GM12878 (cell line): ENCODE measurements around the gene YAP1. TPM values are rescaled to one million over a fixed set of nuclear protein-coding genes. Genes with fewer than 3 reads are reported as not detected.

Experiments used
- ATAC-seq: fragments of 200-7000 bp; cut with Tn5 transposase; 3 replicates; pipeline ENCODE4 v1.9.1; 2020; ENCODE audit warnings: mild to moderate bottlenecking, moderate library complexity
- BruUV-seq: library from RNA; stranded (reverse); fragments of 400-500 nt; replicated peaks from 2 replicates; lab custom pipeline; 2021; lab: Mats Ljungman, UMichigan
- CTCF ChIA-PET: fragments of 300-600 bp; sonication (Branson Sonifier 250); formaldehyde crosslinking; extraction: SDS; loops from one replicate; lab custom pipeline; 2021; ENCODE audit warnings: inconsistent platforms; lab: Yijun Ruan, JAX
- POLR2A ChIA-PET: fragments of 350-600 bp; formaldehyde crosslinking; extraction: SDS; loops from one replicate; lab custom pipeline; 2021; ENCODE audit warnings: inconsistent platforms; lab: Charles Lee
- RAD21 ChIA-PET: fragments of 300-600 bp; sonication (Branson Sonifier 250); formaldehyde crosslinking; loops from one replicate; lab custom pipeline; 2023; ENCODE audit warnings: antibody characterized with exemption; ENCODE audit not compliant: unreplicated experiment; lab: Charles Lee
- SMC1A ChIA-PET: fragments of 300-600 bp; sonication (Branson Sonifier 250); formaldehyde crosslinking; loops from one replicate; lab custom pipeline; 2023; ENCODE audit not compliant: unreplicated experiment, uncharacterized antibody; lab: Charles Lee
- DNase-seq: peaks from one replicate; pipeline ENCODE4 v3.0.0-alpha.2; 2011; ENCODE audit warnings: low read depth, low spot score
- FAIRE-seq: peaks from 3 replicates; lab custom pipeline; 2011; peaks lifted over from hg19 to GRCh38; lab: Jason Lieb, UNC
- H2AFZ ChIP-seq: 2 replicates; pipeline ENCODE4 v1.6.0; 2011; ENCODE audit warnings: low read depth, low read length, control low read depth; ENCODE audit not compliant: control insufficient read depth
- H3K27ac ChIP-seq: 2 replicates; pipeline ENCODE4 v1.5.1; 2011; ENCODE audit warnings: control low read depth; ENCODE audit not compliant: control insufficient read depth, insufficient read depth
- H3K27me3 ChIP-seq, 2 experiments: replicated peaks in 1 of 2; 2 replicates each; pipeline versions ENCODE4 v1.6.0 to v1.6.1; 2011; ENCODE audit warnings: low read length in 1 of 2; ENCODE audit not compliant: control insufficient read depth in 2 of 2, insufficient read depth in 2 of 2
- H3K36me3 ChIP-seq, 2 experiments: 2 replicates each; pipeline ENCODE4 v1.5.1; 2011; ENCODE audit warnings: low read length in 1 of 2; ENCODE audit not compliant: control insufficient read depth in 2 of 2, insufficient read depth in 2 of 2
- H3K4me1 ChIP-seq: 2 replicates; pipeline ENCODE4 v1.6.1; 2011; ENCODE audit warnings: mild to moderate bottlenecking, low read length, moderate library complexity, mixed read lengths; ENCODE audit not compliant: control insufficient read depth, insufficient read depth
- H3K4me2 ChIP-seq: 2 replicates; pipeline ENCODE4 v1.6.0; 2011; ENCODE audit warnings: control low read depth; ENCODE audit not compliant: control insufficient read depth, insufficient read depth
- H3K4me3 ChIP-seq: fragments of 200-600 bp; sonication (generic); 2 replicates; pipeline ENCODE4 v1.5.1; 2016
- H3K79me2 ChIP-seq: 2 replicates; pipeline ENCODE4 v1.6.0; 2011; ENCODE audit warnings: low read length; ENCODE audit not compliant: control insufficient read depth, insufficient read depth
- H3K9ac ChIP-seq: 2 replicates; pipeline ENCODE4 v1.8.0; 2011; ENCODE audit warnings: low read length, control low read depth, mixed read lengths; ENCODE audit not compliant: control insufficient read depth, insufficient read depth
- H3K9me3 ChIP-seq: replicated peaks from 3 replicates; pipeline ENCODE4 v1.5.1; 2011; ENCODE audit warnings: mild to moderate bottlenecking, low read length; ENCODE audit not compliant: control insufficient read depth, insufficient read depth
- H4K20me1 ChIP-seq: 2 replicates; pipeline ENCODE4 v1.6.0; 2011; ENCODE audit not compliant: control insufficient read depth, insufficient read depth
- CREB1 ChIP-seq: IDR thresholded peaks from 2 replicates; pipeline ENCODE4 v1.6.1; 2012; ENCODE audit warnings: low read depth, mild to moderate bottlenecking, inconsistent platforms
- GABPA ChIP-seq: IDR thresholded peaks from 2 replicates; pipeline ENCODE4 v1.6.1; 2014; ENCODE audit warnings: antibody characterized with exemption, low read depth, mild to moderate bottlenecking, inconsistent platforms
- IRF3 ChIP-seq: fragments of 450-650 bp; IDR thresholded peaks from 2 replicates; pipeline ENCODE4 v1.6.1; 2014; ENCODE audit warnings: mild to moderate bottlenecking
- MEF2A ChIP-seq: IDR thresholded peaks from 2 replicates; pipeline ENCODE4 v1.6.1; 2011; ENCODE audit warnings: low read depth, mild to moderate bottlenecking, low read length, moderate library complexity; ENCODE audit not compliant: insufficient read depth
- MEF2B ChIP-seq: fragments of 450-650 bp; IDR thresholded peaks from 2 replicates; pipeline ENCODE4 v1.6.1; 2018; ENCODE audit warnings: mild to moderate bottlenecking, moderate library complexity; ENCODE audit not compliant: partially characterized antibody, poor library complexity, severe bottlenecking
- NFXL1 ChIP-seq: fragments of 450-650 bp; IDR thresholded peaks from 2 replicates; pipeline ENCODE4 v1.6.1; 2017; ENCODE audit warnings: antibody characterized with exemption, mild to moderate bottlenecking, borderline replicate concordance
- NKRF ChIP-seq: fragments of 450-650 bp; conservative IDR thresholded peaks from 2 replicates; pipeline ENCODE4 v1.6.1; 2017; ENCODE audit warnings: mild to moderate bottlenecking, moderate library complexity
- PAX5 ChIP-seq: IDR thresholded peaks from 2 replicates; pipeline ENCODE4 v1.6.1; 2011; ENCODE audit warnings: low read depth, low read length, borderline replicate concordance
- PRDM15 ChIP-seq: fragments of 450-650 bp; formaldehyde crosslinking; IDR thresholded peaks from 2 replicates; pipeline ENCODE4 v1.4.0; 2020; ENCODE audit warnings: mild to moderate bottlenecking, moderate library complexity
- SP1 ChIP-seq: IDR thresholded peaks from one replicate; pipeline ENCODE4 v1.6.1; 2011; ENCODE audit warnings: low read depth, low read length
- STAT3 ChIP-seq: IDR thresholded peaks from 2 replicates; pipeline ENCODE4 v1.6.1; 2011; ENCODE audit warnings: low read depth, low read length, improper control_type of control experiment
- TCF12 ChIP-seq: IDR thresholded peaks from 2 replicates; pipeline ENCODE4 v1.6.1; 2011; ENCODE audit warnings: low read depth, mild to moderate bottlenecking, low read length
- TCF7 ChIP-seq: IDR thresholded peaks from 2 replicates; pipeline ENCODE4 v1.6.1; 2014; ENCODE audit warnings: antibody characterized with exemption, borderline replicate concordance
- ZNF687 ChIP-seq: fragments of 450-650 bp; IDR thresholded peaks from 2 replicates; pipeline ENCODE4 v1.6.1; 2017; ENCODE audit warnings: mild to moderate bottlenecking, moderate library complexity
- WGBS: methylation state at CpG from one replicate; pipeline ENCODE4 v1.1.6; 2016; ENCODE audit warnings: low lambda C conversion rate; ENCODE audit not compliant: insufficient replicate concordance, insufficient coverage; ENCODE audit errors: missing lambda C conversion rate; 5-methylcytosine and 5-hydroxymethylcytosine counted together
- in situ Hi-C: fragments of 300-500 bp; cut with MboI; formaldehyde crosslinking; loops from 9 replicates; pipeline ENCODE4 v1.14.3; 2018; ENCODE audit warnings: mixed read lengths
- intact Hi-C: fragments of 100-400 bp; cut with micrococcal nuclease; formaldehyde crosslinking; loops from one replicate; pipeline ENCODE4 v1.14.2; 2022; ENCODE audit not compliant: unreplicated experiment
- polyA plus RNA-seq, 11 experiments: library from polyadenylated mRNA; depleted of rRNA in 4 of 11; unstranded in 6 of 11; stranded (reverse) in 5 of 11; fragments of >200 nt; fragmentation: Nextera tagmentation in 4 of 11; fragmentation: Illumina TruSeq in 1 of 11; extraction: Ambion mirVana in 4 of 11; extraction: Trizol in 1 of 11; gene quantifications; 1 replicate in 1 of 11; 2 replicates in 10 of 11; pipeline versions ENCODE4 v1.2.1 to v1.2.3, GENCODE V29; 2011 to 2016; ENCODE audit warnings: inconsistent platforms in 2 of 11, missing spikeins in 2 of 11, low read depth in 1 of 11
- total RNA-seq, 4 experiments: library from RNA; depleted of rRNA in 3 of 4; stranded (reverse); fragments of >200 nt in 3 of 4; fragmentation: Illumina TruSeq in 1 of 4; extraction: Trizol in 1 of 4; gene quantifications; 2 replicates each; pipeline versions ENCODE4 v1.2.1 to v1.2.3, GENCODE V29; 2013 to 2021

Gene YAP1
- total and polyA plus RNA-seq, 10 of the 15 experiments (the other 5 are each of a cell fraction or from before 2014, with no cell fraction given) = 0.03 to 0.33 (median 0.10) TPM; not detected in 6

- Histone ChIP-seq H3K4me2 (no peak overlapping the region), H3K27ac (no peak overlapping the region), H3K79me2 (no peaks in the 10 kb centered on the region), H3K36me3 (no peaks in the 10 kb centered on the region), H3K4me3 (no peak overlapping the region), H3K4me1 (no peaks in the 10 kb centered on the region), H3K27me3 (peaks cover 0 to 3% of the 10 kb centered on the region in 2 experiments; a peak in 1 of 4 replicates), H4K20me1 (no peaks in the 10 kb centered on the region), H3K9ac (no peak overlapping the region), H3K9me3 (no peaks in the 10 kb centered on the region; the same call in 2 of the 3 replicates), H2AFZ (no peak overlapping the region)
- FAIRE-seq (no peak), DNase-seq (no peak), ATAC-seq (no peak)
- 7% methylated on average over 3 of the region's 3 CpGs for WGBS
- in situ Hi-C loops = no loop called here
- ChIA-PET SMC1A (interaction anchor here (1.0 kb wide), 1 partner anchor 19 kb away, joined by 4 read pairs; no protein-coding TSS in a partner anchor), CTCF (interaction anchor here (1.0 kb wide), 1 partner anchor 15 kb away, joined by 3 read pairs; no protein-coding TSS in a partner anchor), POLR2A (no interaction called here), RAD21 (no interaction called here)
- intact Hi-C loops = no loop called here
- no TSS peak for BruUV-seq
- no peak for TF ChIP-seq MEF2B
- no peak for TF ChIP-seq SP1
- no peak for TF ChIP-seq PRDM15 (CRISPR knock-in tag)
- TF ChIP-seq STAT3 = no peak
- TF ChIP-seq MEF2A = no peak
- no peak for TF ChIP-seq NKRF
- TF ChIP-seq TCF12 = no peak
- no peak for TF ChIP-seq TCF7
- no peak for TF ChIP-seq IRF3
- no peak for TF ChIP-seq NFXL1
- no peak for TF ChIP-seq GABPA
- TF ChIP-seq PAX5 = no peak
- TF ChIP-seq ZNF687 = no peak
- no peak for TF ChIP-seq CREB1
These were observed 86.6 kb downstream of the YAP1 start for GRCh38 chr11:102196816-102197215.
